GM12872 (cell line): Measurements from ENCODE around the gene RAD23A.

Experiments
- CTCF ChIP-seq: IDR thresholded peaks from 3 replicates; pipeline ENCODE4 v1.5.1; 2011; ENCODE audit warnings: low read depth, mild to moderate bottlenecking, low read length, moderate library complexity; ENCODE audit not compliant: insufficient read depth

RAD23A gene

DNA sequence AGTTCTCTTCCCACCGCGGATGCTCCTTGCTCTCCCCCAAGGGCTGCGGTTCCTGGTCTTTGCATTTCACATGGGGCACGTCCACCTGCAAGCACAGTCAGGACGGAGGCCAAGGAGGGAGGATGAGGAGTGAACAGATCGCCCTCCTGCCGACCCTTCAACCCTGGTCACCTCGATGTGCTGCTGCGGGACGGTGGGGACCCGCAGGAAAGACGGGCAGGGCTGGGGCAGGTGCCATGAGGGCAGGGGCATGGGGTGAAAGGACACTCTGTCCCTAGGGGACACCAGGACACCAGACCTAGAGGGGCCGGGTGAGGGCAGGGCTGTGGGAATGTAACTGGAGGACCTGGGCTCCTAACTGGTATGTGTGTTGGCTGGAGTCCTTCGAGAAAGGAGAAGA lies 27.4 kb upstream of the RAD23A start:
- TF ChIP-seq CTCF, result no peak

GRCh38 chr19:12921047-12921446 lies 24.6 kb upstream of the RAD23A start:
- TF ChIP-seq CTCF, result no peak

- no peak for TF ChIP-seq CTCF
Observed at GRCh38 chr19:12922959-12923358, 22.7 kb upstream of the RAD23A start.

GRCh38 chr19:12924621-12925310 lies 20.9 kb upstream of the RAD23A start:
- no peak for TF ChIP-seq CTCF

GRCh38 chr19:12930002-12930645 lies 15.5 kb upstream of the RAD23A start:
- TF ChIP-seq CTCF, result 0 out of 3 replicates have a peak, but pooled peaks have one; percentile 4

GRCh38 chr19:12932392-12933286 lies 13.0 kb upstream of the RAD23A start:
- no peak for TF ChIP-seq CTCF
